WI38 (cell line): ENCODE data around the gene UGP2.
"Not testable (repeated sequence)": the region's sequence is repeated elsewhere in the genome, so short reads cannot be mapped to it uniquely, and the experiment has no call there.

Experiments
- H3K4me3 ChIP-seq: 2 replicates; pipeline ENCODE4 v1.5.1; 2011; ENCODE audit warnings: low read depth, mild to moderate bottlenecking, control low read depth, low read length
- CTCF ChIP-seq: IDR thresholded peaks from 2 replicates; pipeline ENCODE4 v1.5.1; 2012; ENCODE audit warnings: low read depth, mild to moderate bottlenecking, control low read depth, low read length

UGP2 gene

DNA sequence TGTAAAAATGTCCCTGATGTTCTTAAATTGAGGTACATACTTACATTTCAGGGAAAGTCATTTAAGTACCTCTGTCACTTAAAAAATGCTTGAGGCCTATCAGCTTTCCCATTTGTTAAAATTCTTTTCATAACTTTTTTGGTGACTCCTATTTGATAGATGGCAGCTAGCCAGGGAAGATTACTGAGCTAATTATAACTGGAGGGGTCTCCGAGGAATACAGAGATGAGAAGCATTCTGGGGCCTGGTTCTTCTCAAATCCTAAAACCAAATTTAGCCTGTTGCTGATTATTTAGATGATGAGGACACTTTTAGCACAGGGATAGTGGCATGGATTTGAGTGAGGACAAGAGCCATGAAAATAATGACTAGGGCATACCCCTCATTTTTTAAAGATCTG is 4.8 kb downstream of the UGP2 start:
- H3K4me3 ChIP-seq: no peak overlapping the region
- no peak for TF ChIP-seq CTCF

- H3K4me3 ChIP-seq: not testable (repeated sequence)
These were observed 5.9 kb downstream of the UGP2 start for GRCh38 chr2:63847571-63847970.

DNA sequence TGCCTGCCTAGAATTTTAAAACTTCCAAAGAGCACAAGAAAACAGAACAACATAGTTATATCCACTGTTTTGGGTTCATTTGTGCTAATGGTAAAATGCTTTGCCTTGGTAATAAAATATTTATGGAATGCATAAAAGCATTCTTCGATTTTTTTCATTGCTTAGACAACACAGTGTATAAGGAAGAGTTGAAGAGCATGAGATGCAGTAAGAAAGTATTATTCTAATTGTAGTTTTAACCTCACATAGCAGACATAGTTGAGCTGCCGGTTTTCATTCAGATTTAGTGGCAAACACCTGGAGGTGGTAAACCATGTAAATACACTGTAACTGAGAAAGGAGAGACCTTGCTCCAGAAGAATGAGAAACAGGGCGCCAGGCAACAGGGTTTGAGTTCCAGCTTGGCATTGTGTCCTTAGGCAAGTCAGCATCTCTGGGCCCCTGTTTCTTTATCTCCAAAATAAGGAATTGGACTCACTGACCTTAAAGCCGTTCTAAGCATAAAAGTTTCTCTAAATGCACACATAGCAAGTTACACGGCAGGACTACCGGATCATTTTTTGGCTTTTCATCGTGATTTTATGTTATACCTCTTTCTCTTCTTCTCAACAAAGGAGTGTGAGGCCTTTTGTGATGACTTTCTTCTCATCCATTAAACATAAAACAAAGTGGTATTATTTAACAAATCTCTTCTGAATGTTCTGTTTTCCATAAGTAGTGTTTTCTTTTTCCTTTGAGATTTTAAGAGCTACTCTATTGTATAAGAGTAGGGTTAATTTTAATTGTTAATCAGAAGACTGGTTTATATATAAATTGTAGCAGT is 7.9 kb downstream of the UGP2 start:
- no peak for TF ChIP-seq CTCF

DNA sequence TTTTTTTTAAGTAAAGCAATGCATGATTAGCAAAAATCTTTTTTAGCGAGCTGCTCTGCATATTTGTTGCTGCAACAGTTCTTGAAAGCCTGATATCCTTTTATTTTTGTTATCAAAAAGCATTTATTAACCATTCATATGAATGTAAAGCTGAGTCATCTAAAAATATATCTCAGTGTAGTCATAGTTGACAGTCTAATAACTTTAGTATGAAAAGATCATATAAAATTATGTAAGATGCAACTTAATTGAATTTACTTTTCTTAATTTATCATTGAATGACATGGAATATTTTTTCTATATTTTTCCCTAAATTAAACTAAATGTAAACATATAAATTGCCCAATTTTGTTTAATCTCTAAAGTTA is 8.5 kb downstream of the UGP2 start:
- TF ChIP-seq CTCF: no peak
- H3K4me3 ChIP-seq: no peak overlapping the region

More for the DNA sequence above, 7.9 kb downstream of the UGP2 start:
- no peak overlapping the region for H3K4me3 ChIP-seq

- H3K4me3 ChIP-seq: no peak overlapping the region
- no peak for TF ChIP-seq CTCF
These were observed 9.0 kb downstream of the UGP2 start for GRCh38 chr2:63850649-63851048.

GRCh38 chr2:63851691-63852311 is 10.1 kb downstream of the UGP2 start:
- TF ChIP-seq CTCF: no peak
- H3K4me3 ChIP-seq: no peak overlapping the region

DNA sequence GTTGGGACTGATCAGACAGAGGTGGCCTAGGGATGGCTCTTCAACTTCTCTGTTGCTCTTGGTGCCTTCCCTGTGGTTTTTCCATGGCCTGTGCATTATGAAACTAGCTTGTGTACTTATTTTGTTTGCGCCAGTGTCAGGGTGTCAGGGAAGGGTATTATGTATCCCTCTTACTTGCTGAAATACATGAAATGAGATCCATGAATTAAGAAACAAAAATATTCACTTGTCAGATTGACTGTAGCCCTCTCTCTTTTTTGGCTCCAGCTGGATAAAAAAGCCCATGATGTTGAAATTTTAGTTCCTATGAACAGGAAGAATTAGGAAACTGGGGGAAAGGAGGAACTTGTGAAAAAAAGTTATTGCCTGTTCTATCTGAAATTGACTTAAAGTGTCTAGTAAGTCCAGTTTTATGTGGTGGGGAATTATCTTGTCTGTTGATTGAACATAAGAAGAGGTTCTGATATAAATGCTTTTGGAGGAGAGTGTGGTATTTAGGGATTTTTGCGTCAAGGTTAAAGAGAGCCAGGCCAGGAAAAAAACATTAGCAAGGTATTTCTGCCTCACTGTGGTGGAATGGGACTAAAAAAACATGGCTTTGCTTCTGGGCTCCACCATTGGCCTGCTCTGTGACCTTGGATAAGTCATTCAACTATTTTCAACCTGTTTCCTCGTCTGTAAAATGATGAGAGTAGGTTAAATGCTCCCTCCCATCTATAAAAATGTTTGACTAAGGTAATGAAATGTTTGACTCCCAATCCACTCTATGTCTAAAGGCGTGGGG is 12.0 kb downstream of the UGP2 start:
- TF ChIP-seq CTCF: no peak
- no peak overlapping the region for H3K4me3 ChIP-seq
